Measurements from ENCODE around the gene HMGN1.

HMGN1 gene, protein sequence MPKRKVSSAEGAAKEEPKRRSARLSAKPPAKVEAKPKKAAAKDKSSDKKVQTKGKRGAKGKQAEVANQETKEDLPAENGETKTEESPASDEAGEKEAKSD

DNA sequence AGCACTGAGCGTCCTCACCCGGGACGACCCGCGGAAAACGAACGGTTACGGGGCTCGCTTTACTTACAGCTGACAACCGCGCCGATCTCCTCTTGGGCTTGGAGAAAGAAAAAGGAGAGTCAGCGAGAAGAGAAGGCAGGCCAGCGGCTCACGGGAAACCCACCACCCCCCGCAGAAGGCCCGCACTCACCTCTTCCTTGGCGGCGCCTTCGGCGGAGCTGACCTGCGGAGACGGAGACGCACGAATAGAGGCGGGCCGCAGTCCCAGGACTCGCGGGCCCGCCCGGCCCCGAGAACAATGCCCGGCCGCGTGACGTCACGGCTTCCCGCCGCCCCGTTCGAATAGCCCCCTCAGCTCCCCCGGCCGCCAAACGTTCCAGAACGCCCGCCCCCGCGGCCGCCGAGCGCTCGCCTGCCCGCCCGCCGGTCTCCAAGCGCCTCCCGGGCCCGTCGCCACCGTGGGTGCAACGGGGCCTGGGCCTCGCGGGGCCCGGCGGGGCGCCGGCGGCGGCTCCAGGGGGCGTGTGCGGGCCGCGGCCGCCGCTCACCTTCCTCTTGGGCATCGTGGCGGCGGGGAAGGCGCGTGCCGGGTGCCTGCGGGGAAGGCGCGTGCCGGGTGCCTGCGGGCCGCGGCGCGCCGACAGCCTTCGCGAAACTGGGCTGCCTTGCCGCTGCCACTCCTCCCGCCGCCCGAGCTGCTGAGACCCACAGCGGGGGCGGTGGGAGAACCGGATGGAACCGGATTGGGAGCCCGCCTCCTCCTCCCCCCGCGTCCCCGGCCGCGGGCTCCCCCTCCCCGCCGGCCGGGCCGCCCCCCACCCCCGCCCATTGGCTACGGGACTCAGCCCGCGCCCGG is at the start of gene HMGN1:
HMGN1 (minus strand) TSS at position 734 of the 856 bp plus-strand sequence; CDS start at position 563, 171 bp downstream.
- peak within 1 kb of the TSS; percentile 80 for H3K4me3 ChIP-seq (ENCODE audit: control insufficient read depth, low read depth, low read length)
- TF ChIP-seq, protein P1, sequence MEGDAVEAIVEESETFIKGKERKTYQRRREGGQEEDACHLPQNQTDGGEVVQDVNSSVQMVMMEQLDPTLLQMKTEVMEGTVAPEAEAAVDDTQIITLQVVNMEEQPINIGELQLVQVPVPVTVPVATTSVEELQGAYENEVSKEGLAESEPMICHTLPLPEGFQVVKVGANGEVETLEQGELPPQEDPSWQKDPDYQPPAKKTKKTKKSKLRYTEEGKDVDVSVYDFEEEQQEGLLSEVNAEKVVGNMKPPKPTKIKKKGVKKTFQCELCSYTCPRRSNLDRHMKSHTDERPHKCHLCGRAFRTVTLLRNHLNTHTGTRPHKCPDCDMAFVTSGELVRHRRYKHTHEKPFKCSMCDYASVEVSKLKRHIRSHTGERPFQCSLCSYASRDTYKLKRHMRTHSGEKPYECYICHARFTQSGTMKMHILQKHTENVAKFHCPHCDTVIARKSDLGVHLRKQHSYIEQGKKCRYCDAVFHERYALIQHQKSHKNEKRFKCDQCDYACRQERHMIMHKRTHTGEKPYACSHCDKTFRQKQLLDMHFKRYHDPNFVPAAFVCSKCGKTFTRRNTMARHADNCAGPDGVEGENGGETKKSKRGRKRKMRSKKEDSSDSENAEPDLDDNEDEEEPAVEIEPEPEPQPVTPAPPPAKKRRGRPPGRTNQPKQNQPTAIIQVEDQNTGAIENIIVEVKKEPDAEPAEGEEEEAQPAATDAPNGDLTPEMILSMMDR (IDR thresholded peaks at IDR 0.05; ENCODE audit: control insufficient read depth, insufficient read depth, low read depth, low read length, missing control alignments): no peak
- no peak for DNase-seq (ENCODE audit: low read depth)

DNA sequence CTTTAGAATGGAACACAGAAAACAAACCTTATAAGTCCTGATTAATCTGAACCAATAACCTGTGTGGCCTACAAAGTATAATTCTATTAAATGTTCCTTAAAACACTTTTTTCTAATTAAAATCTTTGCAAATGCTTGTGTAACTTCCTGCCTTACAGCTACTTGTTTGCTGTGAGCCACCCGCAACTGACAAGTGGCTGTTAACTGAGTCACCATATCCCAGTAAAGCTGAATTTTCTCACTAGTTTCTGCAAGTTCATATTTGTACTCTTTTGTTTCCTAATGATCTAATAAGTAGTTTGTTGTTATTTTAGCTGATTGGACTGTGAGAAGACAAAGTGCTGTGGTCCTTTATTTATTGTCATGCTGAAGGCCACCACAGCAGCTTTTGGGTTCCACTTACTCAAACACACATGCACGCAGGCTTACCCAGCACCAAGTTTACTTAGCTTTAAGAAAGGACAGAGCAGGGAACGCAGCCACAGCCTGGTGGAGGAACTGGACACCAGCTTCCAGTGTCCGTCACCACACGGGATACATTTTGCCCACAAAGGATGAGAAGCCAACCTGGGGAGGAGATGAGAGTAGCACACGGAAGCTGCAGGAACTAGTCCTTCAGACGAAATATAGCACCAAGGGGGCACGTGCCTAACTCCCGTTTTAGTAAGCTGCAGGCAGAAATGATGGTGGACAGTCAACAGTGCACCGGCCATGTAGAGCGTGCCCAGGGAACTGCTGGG is 48.9 kb upstream of the HMGN1 start:
- no peak overlapping the region for H3K4me3 ChIP-seq (ENCODE audit: control insufficient read depth, low read depth, low read length)
- TF ChIP-seq, protein P1 (IDR thresholded peaks at IDR 0.05; ENCODE audit: control insufficient read depth, insufficient read depth, low read depth, low read length, missing control alignments): no peak
- no peak for DNase-seq (ENCODE audit: low read depth)

DNA sequence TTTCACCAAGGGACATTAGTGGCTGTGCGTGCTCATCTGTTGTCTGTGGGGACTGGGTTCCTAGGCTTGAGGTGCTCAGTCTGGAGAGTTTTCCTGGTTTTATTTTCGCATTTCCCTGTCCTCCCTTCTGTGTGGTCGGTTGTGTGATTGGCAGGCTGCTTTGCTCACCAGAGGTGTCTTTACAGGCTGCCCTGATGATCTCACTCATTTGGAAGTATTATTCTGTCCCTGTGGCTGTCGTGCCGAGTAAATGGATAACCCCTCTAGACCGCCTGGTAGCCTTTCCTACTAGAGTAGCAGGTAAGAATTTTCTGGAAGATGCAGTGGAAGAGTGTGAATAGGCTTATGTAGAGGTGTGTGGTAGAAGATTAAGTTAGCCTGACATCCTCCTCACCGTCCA is 44.1 kb upstream of the HMGN1 start:
- TF ChIP-seq, protein P1 (IDR thresholded peaks at IDR 0.05; ENCODE audit: control insufficient read depth, insufficient read depth, low read depth, low read length, missing control alignments): no peak
- H3K4me3 ChIP-seq (ENCODE audit: control insufficient read depth, low read depth, low read length): no peak overlapping the region
- DNase-seq (ENCODE audit: low read depth): no peak

DNA sequence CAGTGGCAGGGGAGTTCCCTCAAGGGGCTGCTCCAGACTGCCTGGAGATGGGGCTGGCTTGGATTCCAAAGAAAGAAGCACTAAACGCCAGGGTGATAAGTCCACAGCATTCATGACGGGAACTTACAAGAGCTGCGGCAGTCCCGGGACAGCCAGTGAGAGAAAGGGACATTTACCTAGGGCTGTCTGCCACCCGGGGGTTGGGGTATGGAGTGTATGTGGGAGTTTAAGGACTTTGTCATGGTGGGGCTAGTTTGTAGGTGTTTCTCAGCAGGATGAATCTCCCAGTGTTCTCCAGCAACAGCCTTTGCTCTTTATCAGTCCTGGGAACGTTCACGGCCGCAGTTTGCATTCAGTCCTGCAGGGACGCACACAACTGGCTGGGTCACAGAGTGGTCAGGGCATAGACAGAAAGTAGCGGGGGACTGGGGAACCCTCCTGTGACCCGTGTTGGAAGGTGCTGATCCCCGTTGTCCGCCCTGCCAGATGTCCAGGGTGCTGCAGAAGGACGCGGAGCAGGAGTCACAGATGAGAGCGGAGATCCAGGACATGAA is 41.4 kb upstream of the HMGN1 start:
- no peak for DNase-seq (ENCODE audit: low read depth)
- no peak overlapping the region for H3K4me3 ChIP-seq (ENCODE audit: control insufficient read depth, low read depth, low read length)
- TF ChIP-seq, protein P1 (IDR thresholded peaks at IDR 0.05; ENCODE audit: control insufficient read depth, insufficient read depth, low read depth, low read length, missing control alignments): no peak

DNA sequence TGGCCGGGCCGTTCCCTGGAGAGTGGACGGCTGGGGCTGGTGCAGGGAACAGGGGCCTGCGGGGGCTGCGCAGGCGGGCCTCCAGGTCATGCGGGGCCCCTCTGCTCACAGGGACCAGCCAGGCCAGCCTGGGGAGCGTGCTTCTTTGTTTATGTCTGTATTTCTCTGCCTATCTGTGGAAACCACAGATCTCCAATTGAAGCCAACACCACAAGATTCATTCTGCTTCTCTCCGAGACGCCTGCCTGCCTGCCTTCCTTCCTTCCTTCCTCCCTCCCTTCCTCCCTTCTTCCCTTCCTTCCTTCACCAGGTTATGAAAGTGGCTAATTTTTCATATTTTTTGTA is 39.9 kb upstream of the HMGN1 start:
- TF ChIP-seq, protein P1 (IDR thresholded peaks at IDR 0.05; ENCODE audit: control insufficient read depth, insufficient read depth, low read depth, low read length, missing control alignments): no peak
- H3K4me3 ChIP-seq (ENCODE audit: control insufficient read depth, low read depth, low read length): peak overlapping the region; percentile 52
- DNase-seq (ENCODE audit: low read depth): no peak

DNA sequence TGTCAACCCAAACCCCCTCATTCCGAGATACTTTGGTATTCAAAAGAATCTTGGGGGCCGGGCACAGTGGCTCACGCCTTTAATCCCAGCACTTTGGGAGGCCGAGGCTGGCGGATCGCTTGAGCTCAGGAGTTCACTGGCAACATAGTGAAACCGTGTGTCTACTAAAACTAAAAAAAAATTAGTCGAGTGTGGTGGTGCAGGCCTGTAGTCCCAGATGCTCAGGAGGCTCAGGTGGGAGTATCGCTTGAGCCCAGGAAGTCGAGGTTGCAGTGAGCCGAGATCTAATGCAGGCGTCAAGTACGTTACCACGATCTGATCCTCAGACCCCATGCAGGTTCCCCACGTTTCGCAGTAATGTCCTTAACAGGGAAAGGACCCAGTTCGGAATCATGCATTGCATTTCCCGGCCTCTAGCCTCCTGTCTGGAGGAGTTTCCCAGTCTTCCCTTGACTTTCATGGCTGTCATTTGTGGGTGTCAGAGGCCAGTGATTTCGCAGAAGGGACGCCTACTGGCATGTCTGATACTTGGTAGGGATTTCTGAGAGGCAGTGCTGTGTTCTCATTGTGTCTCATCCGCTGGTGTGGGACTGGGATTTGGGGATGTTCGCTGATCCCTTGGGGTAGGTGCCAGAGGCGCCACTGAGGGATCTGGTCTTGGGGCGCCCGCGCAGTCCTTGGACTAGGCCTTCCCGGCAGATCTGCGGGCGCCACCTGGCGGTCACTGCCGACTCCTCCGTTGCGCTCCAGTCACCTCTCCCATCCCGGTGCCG is 39.3 kb upstream of the HMGN1 start:
- H3K4me3 ChIP-seq (ENCODE audit: control insufficient read depth, low read depth, low read length): peak overlapping the region; percentile 52
- peak; percentile 31 for DNase-seq (ENCODE audit: low read depth)
- TF ChIP-seq, protein P1 (IDR thresholded peaks at IDR 0.05; ENCODE audit: control insufficient read depth, insufficient read depth, low read depth, low read length, missing control alignments): peak; percentile 96

Measured in AG09309 (cell line).